K562 (cell line): ENCODE measurements around the gene NQO2. TPM values are rescaled to one million over a fixed set of nuclear protein-coding genes. Genes with fewer than 3 reads are reported as not detected.
A peak's percentile ranks its signal among the peaks of the same experiment; 100 is the strongest.

ENCODE experiments used
- CBX3 ChIP-seq, 2 experiments: IDR thresholded peaks; 1 replicate in 1 of 2; 2 replicates in 1 of 2; pipeline ENCODE4 v1.6.1; 2012; ENCODE audit warnings: inconsistent platforms in 2 of 2, low read length in 2 of 2, borderline replicate concordance in 1 of 2, control low read depth in 1 of 2
- CXXC5 ChIP-seq: fragments of 250-450 bp; sonication (Bioruptor Pico); IDR thresholded peaks from 2 replicates; pipeline ENCODE4 v1.8.0; 2022; ENCODE audit warnings: inconsistent platforms, mild to moderate bottlenecking, moderate library complexity
- DIDO1 ChIP-seq: fragments of 450-650 bp; IDR thresholded peaks from 2 replicates; pipeline ENCODE4 v1.6.1; 2016; ENCODE audit warnings: low read depth, missing biosample characterization, missing genetic modification characterization
- E4F1 ChIP-seq: fragments of 250-450 bp; sonication (Bioruptor Pico); IDR thresholded peaks from 2 replicates; pipeline ENCODE4 v1.5.0; 2021; ENCODE audit warnings: mild to moderate bottlenecking, borderline replicate concordance
- HOMEZ ChIP-seq: fragments of 250-450 bp; sonication (Bioruptor Pico); IDR thresholded peaks from 2 replicates; pipeline ENCODE4 v1.4.0; 2020; ENCODE audit warnings: mild to moderate bottlenecking, moderate library complexity
- KHSRP ChIP-seq: fragments of 450-650 bp; IDR thresholded peaks from 2 replicates; pipeline ENCODE4 v1.6.1; 2017
- MAZ ChIP-seq, 2 experiments: fragments of 450-650 bp in 1 of 2; sonication (generic) in 1 of 2; formaldehyde crosslinking; IDR thresholded peaks in 1 of 2; conservative IDR thresholded peaks in 1 of 2; 2 replicates each; pipeline versions ENCODE4 v1.4.0 to v1.5.0; 2020; ENCODE audit warnings: mild to moderate bottlenecking in 1 of 2, missing genetic modification reagents in 1 of 2
- MECOM ChIP-seq: fragments of 250-450 bp; sonication (Bioruptor Pico); IDR thresholded peaks from 2 replicates; pipeline ENCODE4 v1.8.0; 2022; ENCODE audit warnings: inconsistent platforms
- PKNOX1 ChIP-seq: fragments of 450-650 bp; IDR thresholded peaks from 2 replicates; pipeline ENCODE4 v1.6.1; 2016
- RAD21 ChIP-seq, 2 experiments: fragments of 250-450 bp in 1 of 2; fragments of 450-650 bp in 1 of 2; sonication (Bioruptor Pico) in 1 of 2; formaldehyde crosslinking in 1 of 2; IDR thresholded peaks in 1 of 2; conservative IDR thresholded peaks in 1 of 2; 2 replicates each; pipeline versions ENCODE4 v1.4.0 to v1.8.0; 2020 to 2022; ENCODE audit warnings: mild to moderate bottlenecking in 2 of 2, moderate library complexity in 1 of 2
- SOX6 ChIP-seq: fragments of 450-650 bp; IDR thresholded peaks from 2 replicates; pipeline ENCODE4 v1.6.1; 2014; ENCODE audit warnings: mild to moderate bottlenecking
- TAF1 ChIP-seq: IDR thresholded peaks from 2 replicates; pipeline ENCODE4 v1.6.1; 2011; ENCODE audit warnings: mild to moderate bottlenecking, low read length, moderate library complexity; ENCODE audit not compliant: insufficient read depth, control insufficient read depth, severe bottlenecking; ENCODE audit errors: extremely low read depth
- TEAD1 ChIP-seq, 2 experiments: fragments of 450-650 bp in 1 of 2; sonication (generic) in 1 of 2; formaldehyde crosslinking; IDR thresholded peaks; 2 replicates each; pipeline versions ENCODE4 v1.4.0 to v1.8.0; 2020 to 2022; ENCODE audit warnings: mild to moderate bottlenecking in 2 of 2, missing genetic modification reagents in 1 of 2
- ZBTB8A ChIP-seq: fragments of 450-650 bp; IDR thresholded peaks from 2 replicates; pipeline ENCODE4 v1.6.1; 2018; ENCODE audit warnings: mild to moderate bottlenecking, moderate library complexity; ENCODE audit not compliant: partially characterized antibody
- ZBTB9 ChIP-seq: fragments of 450-650 bp; formaldehyde crosslinking; IDR thresholded peaks from 2 replicates; pipeline ENCODE4 v1.4.0; 2020; ENCODE audit warnings: mild to moderate bottlenecking, moderate library complexity
- ZNF518B ChIP-seq: fragments of 250-450 bp; sonication (Bioruptor Pico); IDR thresholded peaks from 2 replicates; pipeline ENCODE4 v1.5.0; 2021; ENCODE audit warnings: mild to moderate bottlenecking, moderate library complexity
- polyA plus RNA-seq, 8 experiments: library from polyadenylated mRNA; depleted of rRNA in 4 of 8; stranded (reverse) in 5 of 8; unstranded in 3 of 8; fragments of >200 nt; fragmentation: Nextera tagmentation in 2 of 8; fragmentation: Illumina TruSeq in 1 of 8; extraction: Ambion mirVana in 2 of 8; extraction: Trizol in 1 of 8; gene quantifications; 2 replicates each; pipeline versions ENCODE4 v1.2.1 to v1.2.3, GENCODE V29; 2011 to 2014; ENCODE audit warnings: inconsistent platforms in 1 of 8, missing spikeins in 1 of 8
- total RNA-seq, 7 experiments: library from RNA; depleted of rRNA in 6 of 7; stranded (reverse); fragments of >200 nt in 6 of 7; fragmentation: Illumina TruSeq in 2 of 7; extraction: Trizol in 2 of 7; gene quantifications; 2 replicates each; pipeline versions ENCODE4 v1.2.1 to v1.2.3, GENCODE V29; 2011 to 2021; ENCODE audit warnings: low replicate concordance in 1 of 7

The NQO2 gene
- total and polyA plus RNA-seq, 9 of the 15 experiments (the other 6 are each of a cell fraction or from before 2014, with no cell fraction given), result 54.6 to 214 (median 116) TPM

- TF ChIP-seq MAZ (CRISPR knock-in tag; conservative IDR thresholded peaks at IDR 0.05 in 1 of 2, IDR thresholded peaks at IDR 0.05 in 1 of 2) (peak in 1 of 2 experiments; percentile 72; a peak in 2 of 4 replicates), ZBTB8A (no peak), DIDO1 (tag) (0 out of 2 replicates have a peak, but pooled peaks have one; percentile 42), E4F1 (CRISPR knock-in tag) (no peak), CBX3 (IDR thresholded peaks at IDR 0.05; ENCODE audit: borderline replicate concordance in 1 of 2, low read length in 2 of 2) (peak in 1 of 2 experiments; percentile 89; a peak in 2 of 3 replicates), PKNOX1 (peak; percentile 84), KHSRP (no peak), HOMEZ (CRISPR knock-in tag) (no peak), MECOM (0 out of 2 replicates have a peak, but pooled peaks have one; percentile 25), ZBTB9 (CRISPR knock-in tag) (no peak), TAF1 (no peak), TEAD1 (CRISPR knock-in tag; IDR thresholded peaks at IDR 0.05) (peak; percentile 74 to 85; a peak in 3 of 4 replicates), CXXC5 (peak; percentile 53), RAD21 (CRISPR knock-in tag; conservative IDR thresholded peaks at IDR 0.05 in 1 of 2, IDR thresholded peaks at IDR 0.05 in 1 of 2) (peak; percentile 70 to 71), ZNF518B (CRISPR knock-in tag) (no peak), SOX6 (peak; percentile 91)
Measured at GRCh38 chr6:3001773-3002293, 2.1 kb downstream of the NQO2 start (continued).
